ENCODE measurements around the gene THOC5. TPM values are rescaled to one million over a fixed set of nuclear protein-coding genes. Genes with fewer than 3 reads are reported as not detected.

Gene THOC5
- total and polyA plus RNA-seq, 2 of the 4 experiments (the other 2 are of a cell fraction) = 68.4 to 73.7 TPM

DNA sequence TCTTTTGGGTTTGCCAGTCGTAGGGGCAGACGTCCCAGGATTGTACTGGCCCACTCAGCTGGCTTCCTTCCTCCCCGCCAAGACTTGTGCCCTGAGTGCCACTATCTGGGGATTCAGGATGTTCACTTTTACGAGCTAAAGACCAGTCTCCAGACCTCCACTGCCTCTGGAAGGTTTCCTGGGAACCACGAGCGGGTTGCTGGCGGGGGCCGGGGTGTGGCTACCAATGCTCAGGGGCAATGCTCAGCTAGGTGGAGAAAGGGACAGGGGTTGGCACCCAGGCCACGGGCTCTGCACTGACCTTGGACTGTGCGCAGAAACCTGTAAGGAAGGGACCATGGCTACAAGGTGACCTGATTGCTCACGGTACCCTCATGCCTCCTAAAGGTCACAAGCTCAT is 71.3 kb downstream of the THOC5 start:
- dilution Hi-C loops (cut with HindIII; ENCODE audit: low sequenced_read_pairs, unreplicated experiment) = no loop called here

More for the DNA sequence above, 71.3 kb downstream of the THOC5 start:
- H3K9me3 ChIP-seq (ENCODE audit: control insufficient read depth, insufficient read depth, low read length) = no peaks in the 10 kb centered on the region
- H3K9ac ChIP-seq (ENCODE audit: low read depth, low read length) = no peak overlapping the region
- no peak overlapping the region for H3K14ac ChIP-seq (replicated peaks; ENCODE audit: low read depth, low read length)
- H2BK5ac ChIP-seq (ENCODE audit: low read depth, low read length, poor library complexity, severe bottlenecking) = no peak overlapping the region
- no peak overlapping the region for H2BK120ac ChIP-seq (ENCODE audit: low read depth, low read length)
- no peak overlapping the region for H2BK15ac ChIP-seq (ENCODE audit: low read depth, low read length)
- no peak overlapping the region for H2AK9ac ChIP-seq (replicated peaks; ENCODE audit: low read depth, low read length, poor library complexity)
- no peak overlapping the region for H3K23ac ChIP-seq (ENCODE audit: low read depth, low read length)
- ChIA-PET CTCF (no interaction called here), POLR2A (ENCODE audit: unreplicated experiment) (no interaction called here)
- no peak overlapping the region for H2BK20ac ChIP-seq (ENCODE audit: low read depth, low read length)
- no peaks in the 10 kb centered on the region for H3K79me1 ChIP-seq (ENCODE audit: low read depth in 1 of 2, low read length in 2 of 2)
- no peaks in the 10 kb centered on the region for H3K36me3 ChIP-seq (ENCODE audit: control insufficient read depth, insufficient read depth, low read length)
- no peak for TF ChIP-seq MXI1 (IDR thresholded peaks at IDR 0.05; ENCODE audit: borderline replicate concordance, low read depth, low read length)
- no peak for TF ChIP-seq RAD21 (IDR thresholded peaks at IDR 0.05; ENCODE audit: low read length)
- no peak for TF ChIP-seq CEBPB (IDR thresholded peaks at IDR 0.05; ENCODE audit: low read depth, low read length)
- TF ChIP-seq, protein P1, sequence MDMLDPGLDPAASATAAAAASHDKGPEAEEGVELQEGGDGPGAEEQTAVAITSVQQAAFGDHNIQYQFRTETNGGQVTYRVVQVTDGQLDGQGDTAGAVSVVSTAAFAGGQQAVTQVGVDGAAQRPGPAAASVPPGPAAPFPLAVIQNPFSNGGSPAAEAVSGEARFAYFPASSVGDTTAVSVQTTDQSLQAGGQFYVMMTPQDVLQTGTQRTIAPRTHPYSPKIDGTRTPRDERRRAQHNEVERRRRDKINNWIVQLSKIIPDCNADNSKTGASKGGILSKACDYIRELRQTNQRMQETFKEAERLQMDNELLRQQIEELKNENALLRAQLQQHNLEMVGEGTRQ (IDR thresholded peaks at IDR 0.05; ENCODE audit: low read depth, low read length) = no peak
- no peak for TF ChIP-seq SMC3 (IDR thresholded peaks at IDR 0.05; ENCODE audit: low read depth, low read length)
- no peak for TF ChIP-seq NFE2L2 (IDR thresholded peaks at IDR 0.05; ENCODE audit: low read depth, low read length)
- no peak for TF ChIP-seq CHD1 (IDR thresholded peaks at IDR 0.05; ENCODE audit: low read depth, low read length)
- no peak for TF ChIP-seq RCOR1 (IDR thresholded peaks at IDR 0.05; ENCODE audit: insufficient replicate concordance, low read length)
- no peak for TF ChIP-seq POLR2A (IDR thresholded peaks at IDR 0.05; ENCODE audit: low read depth, low read length)
- TF ChIP-seq, protein P2, sequence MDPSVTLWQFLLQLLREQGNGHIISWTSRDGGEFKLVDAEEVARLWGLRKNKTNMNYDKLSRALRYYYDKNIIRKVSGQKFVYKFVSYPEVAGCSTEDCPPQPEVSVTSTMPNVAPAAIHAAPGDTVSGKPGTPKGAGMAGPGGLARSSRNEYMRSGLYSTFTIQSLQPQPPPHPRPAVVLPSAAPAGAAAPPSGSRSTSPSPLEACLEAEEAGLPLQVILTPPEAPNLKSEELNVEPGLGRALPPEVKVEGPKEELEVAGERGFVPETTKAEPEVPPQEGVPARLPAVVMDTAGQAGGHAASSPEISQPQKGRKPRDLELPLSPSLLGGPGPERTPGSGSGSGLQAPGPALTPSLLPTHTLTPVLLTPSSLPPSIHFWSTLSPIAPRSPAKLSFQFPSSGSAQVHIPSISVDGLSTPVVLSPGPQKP (IDR thresholded peaks at IDR 0.05; ENCODE audit: borderline replicate concordance, low read depth, low read length) = no peak
- no peak for TF ChIP-seq BHLHE40 (IDR thresholded peaks at IDR 0.05; ENCODE audit: low read depth, low read length)
- TF ChIP-seq MAZ (IDR thresholded peaks at IDR 0.05; ENCODE audit: borderline replicate concordance, low read depth, low read length) = no peak
- no peak for TF ChIP-seq MAFK (IDR thresholded peaks at IDR 0.05; ENCODE audit: low read depth, low read length)
- H2AFZ ChIP-seq (replicated peaks; ENCODE audit: low read length, poor library complexity) = no peak overlapping the region
- no peak overlapping the region for H3K56ac ChIP-seq (ENCODE audit: extremely low read depth, insufficient read depth, low read length)
- DNase-seq (no peak), ATAC-seq (ENCODE audit: low read depth) (no peak)
- intact Hi-C loops (cut with micrococcal nuclease) = no loop called here
- in situ Hi-C loops (cut with MboI; ENCODE audit: low sequenced_read_pairs) = no loop called here
- BruUV-seq (replicated peaks) = no TSS peak
- 45% methylated on average over 4 of the region's 11 CpGs; no CpG with 5 or more reads in 1 of the 2 experiments for WGBS, 2 experiments (ENCODE audit: extremely low coverage in 2 of 2, insufficient read length in 1 of 2)
- no peak overlapping the region for H3K27ac ChIP-seq (ENCODE audit: insufficient read depth, low read length)
- no peaks in the 10 kb centered on the region for H3K4me1 ChIP-seq (ENCODE audit: control insufficient read depth, insufficient read depth, low read length)
- H4K91ac ChIP-seq (ENCODE audit: insufficient read depth, low read depth, low read length) = no peak overlapping the region
- peaks cover 9% of the 10 kb centered on the region; the same call in 1 of the 2 replicates for H4K20me1 ChIP-seq (ENCODE audit: insufficient read depth, low read length)
- H3K4ac ChIP-seq (ENCODE audit: low read depth, low read length) = no peak overlapping the region
- H2AK5ac ChIP-seq (ENCODE audit: low read depth, low read length) = no peak overlapping the region
- H3K27me3 ChIP-seq (ENCODE audit: control insufficient read depth, insufficient read depth, low read length) = peaks cover 49% of the 10 kb centered on the region
- no peak overlapping the region for H3K18ac ChIP-seq (ENCODE audit: low read depth, low read length)
- no peak overlapping the region for H3K4me2 ChIP-seq (ENCODE audit: low read depth, low read length)
- no peaks in the 10 kb centered on the region for H3K9me1 ChIP-seq (ENCODE audit: insufficient read depth, low read length)
- H4K5ac ChIP-seq (ENCODE audit: low read depth, low read length) = no peak overlapping the region
- no peak overlapping the region for H4K8ac ChIP-seq (ENCODE audit: low read depth in 2 of 2, low read length in 2 of 2)
- H3K4me3 ChIP-seq (ENCODE audit: insufficient read depth, low read depth, low read length) = no peak overlapping the region
